Esophagus squamous epithelium (tissue), 4 donors: Measurements from ENCODE around the gene TBL1X.

Experiments used
- POLR2A ChIP-seq, 4 donors: fragments of 450-650 bp; IDR thresholded peaks; one replicate each; pipeline ENCODE4 v1.6.1; 2017; ENCODE audit warnings: antibody characterized with exemption in 4 of 4, mild to moderate bottlenecking in 4 of 4, moderate library complexity in 3 of 4
- TF ChIP-seq, protein P1 (sequence below), 6 experiments: fragments of 450-650 bp in 4 of 6; fragments of 200-600 bp in 2 of 6; sonication (generic) in 2 of 6; IDR thresholded peaks; one replicate each; pipeline ENCODE4 v1.5.1; 2016 to 2019; ENCODE audit warnings: antibody characterized with exemption in 6 of 6, mild to moderate bottlenecking in 4 of 6, moderate library complexity in 4 of 6

DNA sequence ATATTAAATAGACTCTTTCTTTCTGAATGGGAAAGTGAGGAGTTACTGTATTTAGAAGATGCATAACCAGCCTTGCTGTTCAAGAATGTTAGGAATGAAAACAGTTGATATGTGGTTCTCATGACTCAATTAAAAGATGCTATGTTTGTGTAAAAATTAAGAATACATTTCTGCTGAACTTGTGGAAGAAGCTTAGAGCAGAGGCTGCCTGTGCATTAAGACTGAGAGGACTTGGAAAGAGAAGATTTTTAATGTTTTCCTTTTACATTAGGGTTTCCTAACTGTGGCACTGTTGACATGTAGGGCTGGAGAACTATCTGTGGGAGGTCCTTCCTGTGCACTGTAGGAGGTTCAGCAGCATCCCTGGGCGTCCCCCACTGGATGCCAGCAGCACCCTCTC is 163.1 kb downstream of the TBL1X start:
- no peak for TF ChIP-seq POLR2A (IDR thresholded peaks at IDR 0.05)
- TF ChIP-seq, protein P1, sequence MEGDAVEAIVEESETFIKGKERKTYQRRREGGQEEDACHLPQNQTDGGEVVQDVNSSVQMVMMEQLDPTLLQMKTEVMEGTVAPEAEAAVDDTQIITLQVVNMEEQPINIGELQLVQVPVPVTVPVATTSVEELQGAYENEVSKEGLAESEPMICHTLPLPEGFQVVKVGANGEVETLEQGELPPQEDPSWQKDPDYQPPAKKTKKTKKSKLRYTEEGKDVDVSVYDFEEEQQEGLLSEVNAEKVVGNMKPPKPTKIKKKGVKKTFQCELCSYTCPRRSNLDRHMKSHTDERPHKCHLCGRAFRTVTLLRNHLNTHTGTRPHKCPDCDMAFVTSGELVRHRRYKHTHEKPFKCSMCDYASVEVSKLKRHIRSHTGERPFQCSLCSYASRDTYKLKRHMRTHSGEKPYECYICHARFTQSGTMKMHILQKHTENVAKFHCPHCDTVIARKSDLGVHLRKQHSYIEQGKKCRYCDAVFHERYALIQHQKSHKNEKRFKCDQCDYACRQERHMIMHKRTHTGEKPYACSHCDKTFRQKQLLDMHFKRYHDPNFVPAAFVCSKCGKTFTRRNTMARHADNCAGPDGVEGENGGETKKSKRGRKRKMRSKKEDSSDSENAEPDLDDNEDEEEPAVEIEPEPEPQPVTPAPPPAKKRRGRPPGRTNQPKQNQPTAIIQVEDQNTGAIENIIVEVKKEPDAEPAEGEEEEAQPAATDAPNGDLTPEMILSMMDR (IDR thresholded peaks at IDR 0.05), result no peak
